Measurements from ENCODE around the gene PIP4P1. TPM values are rescaled to one million over a fixed set of nuclear protein-coding genes. Genes with fewer than 3 reads are reported as not detected.

Gene PIP4P1
- total and polyA plus RNA-seq, 2 of the 8 experiments (the other 6 are each of a cell fraction or from before 2014, with no cell fraction given): 29.5 to 60.0 TPM

DNA sequence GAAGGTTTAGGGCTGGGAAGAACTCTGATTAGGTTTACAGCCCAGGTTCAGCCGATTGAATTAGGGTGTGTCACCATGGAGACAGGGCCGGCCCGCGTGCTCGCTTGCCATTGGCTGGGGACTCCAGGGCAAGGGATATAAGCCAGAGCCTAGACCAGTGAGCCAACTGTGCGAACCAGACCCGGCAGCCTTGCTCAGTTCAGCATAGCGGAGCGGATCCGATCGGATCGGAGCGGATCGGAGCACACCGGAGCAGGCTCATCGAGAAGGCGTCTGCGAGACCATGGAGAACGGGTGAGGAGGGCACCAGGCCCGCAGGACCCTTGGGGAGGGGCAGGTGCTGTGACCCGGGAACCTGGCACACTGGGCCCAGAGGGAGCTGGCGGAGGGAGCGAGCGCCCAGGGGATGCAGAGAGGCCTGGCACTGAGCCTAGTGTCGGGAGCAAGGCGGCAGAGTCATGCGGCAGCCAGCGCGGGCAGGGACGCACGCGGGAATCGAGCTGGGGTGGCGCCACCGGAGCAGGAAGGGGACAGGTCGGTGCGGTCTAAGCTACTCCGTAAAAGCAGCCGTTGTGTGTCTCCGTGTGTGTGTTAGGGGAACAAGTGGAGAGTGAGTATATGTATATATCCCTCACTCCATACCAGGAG, 8.1 kb upstream of the PIP4P1 start, which contains the start of gene PNP (continued):
- TF ChIP-seq TAF7 (optimal IDR thresholded peaks at IDR 0.05; ENCODE audit: borderline replicate concordance, low read depth, low read length) (peak; percentile 94), SP1 (IDR thresholded peaks at IDR 0.05; ENCODE audit: low read depth, low read length) (peak; percentile 70), ASH2L (IDR thresholded peaks at IDR 0.05; ENCODE audit: low read length) (peak; percentile 90), CTBP2 (IDR thresholded peaks at IDR 0.05; ENCODE audit: borderline replicate concordance, insufficient read depth, insufficient read length, low read length) (no peak), CHD1 (IDR thresholded peaks at IDR 0.05; ENCODE audit: low read depth, low read length) (no peak), TBP (IDR thresholded peaks at IDR 0.05; ENCODE audit: low read depth, low read length) (peak; percentile 98), CBX8 (IDR thresholded peaks at IDR 0.05; ENCODE audit: borderline replicate concordance, low read depth, low read length) (no peak), POLR2AphosphoS5 (IDR thresholded peaks at IDR 0.05; ENCODE audit: low read depth, low read length) (peak; percentile 100)
